DOHH2 (cell line): ENCODE data around the gene SCN4B.

Experiments
- CTCF ChIP-seq: fragments of 200-600 bp; sonication (generic); IDR thresholded peaks from one replicate; pipeline ENCODE4 v1.5.1; 2014; ENCODE audit warnings: antibody characterized with exemption, mild to moderate bottlenecking, low read depth, low read length; ENCODE audit not compliant: poor library complexity, severe bottlenecking
- EZH2phosphoT487 ChIP-seq: fragments of 200-600 bp; sonication (generic); IDR thresholded peaks from 2 replicates; pipeline ENCODE4 v1.6.1; 2017; ENCODE audit warnings: borderline replicate concordance, mild to moderate bottlenecking, antibody characterized with exemption, low read length, moderate library complexity, mixed read lengths

- TF ChIP-seq CTCF: no peak
- TF ChIP-seq EZH2phosphoT487: no peak
Measured at GRCh38 chr11:118088531-118088930, 64.1 kb downstream of the SCN4B start.
